Mammary epithelial cell (primary cell): Measurements from ENCODE around the gene CACHD1.

Experiments
- EZH2 ChIP-seq: IDR thresholded peaks from 2 replicates; pipeline ENCODE4 v1.6.1; 2012; ENCODE audit warnings: low read length, inconsistent platforms, borderline replicate concordance
- TF ChIP-seq, protein P1 (sequence below), 2 donors: IDR thresholded peaks in 1 of 2; conservative IDR thresholded peaks in 1 of 2; 2 replicates each; pipeline ENCODE4 v1.5.1; 2011 to 2012; ENCODE audit warnings: inconsistent platforms in 2 of 2, low read length in 2 of 2, mild to moderate bottlenecking in 2 of 2, control low read depth in 1 of 2, low read depth in 1 of 2; ENCODE audit not compliant: insufficient read depth in 1 of 2; ENCODE audit errors: extremely low read depth in 1 of 2

DNA sequence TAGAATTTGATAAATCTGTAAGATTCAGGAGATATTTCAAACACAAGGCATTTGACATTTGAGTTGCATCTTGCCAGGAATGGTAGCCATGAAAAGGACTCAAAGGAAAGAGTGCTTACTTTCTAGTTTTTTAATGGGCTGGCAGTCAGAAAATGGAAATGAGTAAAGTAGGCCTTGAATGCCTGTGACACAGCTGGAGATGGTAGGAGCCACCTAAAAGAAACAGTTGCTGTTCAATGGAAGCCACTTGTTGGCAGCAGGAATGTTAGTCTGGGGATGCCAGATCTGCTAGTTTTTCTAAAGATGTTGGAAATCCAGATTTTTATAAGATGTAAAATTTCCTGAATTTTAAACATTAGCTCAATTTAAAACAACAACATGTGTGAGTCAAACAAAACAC is 43.6 kb downstream of the CACHD1 start:
- TF ChIP-seq, protein P1, sequence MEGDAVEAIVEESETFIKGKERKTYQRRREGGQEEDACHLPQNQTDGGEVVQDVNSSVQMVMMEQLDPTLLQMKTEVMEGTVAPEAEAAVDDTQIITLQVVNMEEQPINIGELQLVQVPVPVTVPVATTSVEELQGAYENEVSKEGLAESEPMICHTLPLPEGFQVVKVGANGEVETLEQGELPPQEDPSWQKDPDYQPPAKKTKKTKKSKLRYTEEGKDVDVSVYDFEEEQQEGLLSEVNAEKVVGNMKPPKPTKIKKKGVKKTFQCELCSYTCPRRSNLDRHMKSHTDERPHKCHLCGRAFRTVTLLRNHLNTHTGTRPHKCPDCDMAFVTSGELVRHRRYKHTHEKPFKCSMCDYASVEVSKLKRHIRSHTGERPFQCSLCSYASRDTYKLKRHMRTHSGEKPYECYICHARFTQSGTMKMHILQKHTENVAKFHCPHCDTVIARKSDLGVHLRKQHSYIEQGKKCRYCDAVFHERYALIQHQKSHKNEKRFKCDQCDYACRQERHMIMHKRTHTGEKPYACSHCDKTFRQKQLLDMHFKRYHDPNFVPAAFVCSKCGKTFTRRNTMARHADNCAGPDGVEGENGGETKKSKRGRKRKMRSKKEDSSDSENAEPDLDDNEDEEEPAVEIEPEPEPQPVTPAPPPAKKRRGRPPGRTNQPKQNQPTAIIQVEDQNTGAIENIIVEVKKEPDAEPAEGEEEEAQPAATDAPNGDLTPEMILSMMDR (conservative IDR thresholded peaks at IDR 0.05 in 1 of 2, IDR thresholded peaks at IDR 0.05 in 1 of 2; ENCODE audit: extremely low read depth in 1 of 2, insufficient read depth in 1 of 2, low read depth in 1 of 2, low read length in 2 of 2) = no peak
- no peak for TF ChIP-seq EZH2
